ENCODE results near the gene TNFRSF19. TPM values are rescaled to one million over a fixed set of nuclear protein-coding genes. Genes with fewer than 3 reads are reported as not detected.

TNFRSF19 gene
- total RNA-seq, 3 donors from 2014 or later (not counting 1 experiment from before 2014, with no cell fraction given): 0.07 to 0.60 (median 0.36) TPM

DNA sequence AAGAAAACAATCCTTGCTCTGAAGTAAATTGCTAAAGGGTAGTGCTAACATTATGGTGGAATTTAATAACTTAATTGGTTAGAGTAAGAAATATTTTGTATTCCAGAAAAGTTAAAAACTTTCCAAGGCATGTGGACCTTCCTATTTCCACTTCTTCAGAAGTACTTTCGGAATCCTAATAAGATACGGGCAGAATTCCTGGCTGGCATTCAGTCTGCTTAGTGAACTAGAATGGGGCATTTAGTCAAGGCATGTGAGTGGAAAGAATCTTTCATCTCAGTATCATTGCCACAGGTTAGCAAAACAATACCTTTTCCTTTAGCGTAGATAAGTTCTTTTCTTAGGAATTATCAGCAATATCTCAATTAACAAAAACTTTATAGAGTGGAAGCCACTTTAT, 85.1 kb downstream of the TNFRSF19 start:
- Mint-ChIP-seq H3K36me3 (no peaks in the 10 kb centered on the region), H3K9me3 (no peaks in the 10 kb centered on the region), H3K27me3 (ENCODE audit: low read depth in 2 of 2) (peaks cover 25 to 39% of the 10 kb centered on the region in 2 donors), H3K4me1 (peaks cover 31 to 34% of the 10 kb centered on the region in 2 donors), H3K27ac (no peak overlapping the region), H3K4me3 (no peak overlapping the region)
- TF ChIP-seq, protein P1, sequence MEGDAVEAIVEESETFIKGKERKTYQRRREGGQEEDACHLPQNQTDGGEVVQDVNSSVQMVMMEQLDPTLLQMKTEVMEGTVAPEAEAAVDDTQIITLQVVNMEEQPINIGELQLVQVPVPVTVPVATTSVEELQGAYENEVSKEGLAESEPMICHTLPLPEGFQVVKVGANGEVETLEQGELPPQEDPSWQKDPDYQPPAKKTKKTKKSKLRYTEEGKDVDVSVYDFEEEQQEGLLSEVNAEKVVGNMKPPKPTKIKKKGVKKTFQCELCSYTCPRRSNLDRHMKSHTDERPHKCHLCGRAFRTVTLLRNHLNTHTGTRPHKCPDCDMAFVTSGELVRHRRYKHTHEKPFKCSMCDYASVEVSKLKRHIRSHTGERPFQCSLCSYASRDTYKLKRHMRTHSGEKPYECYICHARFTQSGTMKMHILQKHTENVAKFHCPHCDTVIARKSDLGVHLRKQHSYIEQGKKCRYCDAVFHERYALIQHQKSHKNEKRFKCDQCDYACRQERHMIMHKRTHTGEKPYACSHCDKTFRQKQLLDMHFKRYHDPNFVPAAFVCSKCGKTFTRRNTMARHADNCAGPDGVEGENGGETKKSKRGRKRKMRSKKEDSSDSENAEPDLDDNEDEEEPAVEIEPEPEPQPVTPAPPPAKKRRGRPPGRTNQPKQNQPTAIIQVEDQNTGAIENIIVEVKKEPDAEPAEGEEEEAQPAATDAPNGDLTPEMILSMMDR (IDR thresholded peaks at IDR 0.05): no peak
- Histone ChIP-seq H3K36me3 (ENCODE audit: control insufficient read depth, insufficient read depth, low read length) (no peaks in the 10 kb centered on the region), H3K4me1 (ENCODE audit: control insufficient read depth, insufficient read depth, low read length) (peaks cover 17% of the 10 kb centered on the region), H3K4me3 (ENCODE audit: low read length) (no peak overlapping the region), H3K27me3 (ENCODE audit: control insufficient read depth, insufficient read depth, low read length) (peaks cover 6% of the 10 kb centered on the region), H3K27ac (ENCODE audit: low read length) (no peak overlapping the region), H3K9me3 (ENCODE audit: control insufficient read depth, insufficient read depth, low read length) (no peaks in the 10 kb centered on the region)
- 100% methylated on average over 1 of the region's 3 CpGs for WGBS (ENCODE audit: insufficient coverage)
- DNase-seq (no peak), ATAC-seq (no peak)
- intact Hi-C loops (cut with micrococcal nuclease): no loop called here

GRCh38 chr13:23656637-23657371, 86.6 kb downstream of the TNFRSF19 start:
- H3K36me3 ChIP-seq (ENCODE audit: control insufficient read depth, insufficient read depth, low read length): no peaks in the 10 kb centered on the region
- peaks cover 24 to 31% of the 10 kb centered on the region in 2 donors for H3K27me3 Mint-ChIP-seq (ENCODE audit: low read depth in 2 of 2)
- H3K9me3 Mint-ChIP-seq: no peaks in the 10 kb centered on the region
- H3K4me1 ChIP-seq (ENCODE audit: control insufficient read depth, insufficient read depth, low read length): peaks cover 16% of the 10 kb centered on the region
- peaks cover 22 to 27% of the 10 kb centered on the region in 2 donors for H3K4me1 Mint-ChIP-seq
- no peak overlapping the region for H3K27ac Mint-ChIP-seq
- H3K36me3 Mint-ChIP-seq: no peaks in the 10 kb centered on the region
- no peak overlapping the region for H3K27ac ChIP-seq (ENCODE audit: low read length)
- no peaks in the 10 kb centered on the region for H3K27me3 ChIP-seq (ENCODE audit: control insufficient read depth, insufficient read depth, low read length)
- WGBS (ENCODE audit: insufficient coverage): 63% methylated on average over 3 of the region's 4 CpGs
- no peaks in the 10 kb centered on the region for H3K9me3 ChIP-seq (ENCODE audit: control insufficient read depth, insufficient read depth, low read length)
- no peak overlapping the region for H3K4me3 Mint-ChIP-seq
- TF ChIP-seq, protein P1 (IDR thresholded peaks at IDR 0.05): no peak
- intact Hi-C loops (cut with micrococcal nuclease): no loop called here
- no peak for ATAC-seq
- no peak for DNase-seq
- no peak overlapping the region for H3K4me3 ChIP-seq (ENCODE audit: low read length)

- no peaks in the 10 kb centered on the region for H3K9me3 ChIP-seq (ENCODE audit: control insufficient read depth, insufficient read depth, low read length)
- intact Hi-C loops (cut with micrococcal nuclease): no loop called here
- Mint-ChIP-seq H3K9me3 (no peaks in the 10 kb centered on the region), H3K27ac (no peak overlapping the region), H3K36me3 (no peaks in the 10 kb centered on the region), H3K27me3 (ENCODE audit: low read depth in 2 of 2) (peaks cover 23 to 28% of the 10 kb centered on the region in 2 donors), H3K4me1 (peaks cover under 1 to 7% of the 10 kb centered on the region in 2 donors), H3K4me3 (no peak overlapping the region)
- peak in 1 of 3 donors; percentile 14 for ATAC-seq
- H3K27ac ChIP-seq (ENCODE audit: low read length): no peak overlapping the region
- TF ChIP-seq, protein P1 (IDR thresholded peaks at IDR 0.05): no peak
- no peak for DNase-seq
- WGBS (ENCODE audit: insufficient coverage): 77% methylated on average over 13 of the region's 15 CpGs
- H3K4me1 ChIP-seq (ENCODE audit: control insufficient read depth, insufficient read depth, low read length): peaks cover under 1% of the 10 kb centered on the region
- no peak overlapping the region for H3K4me3 ChIP-seq (ENCODE audit: low read length)
- no peaks in the 10 kb centered on the region for H3K36me3 ChIP-seq (ENCODE audit: control insufficient read depth, insufficient read depth, low read length)
- H3K27me3 ChIP-seq (ENCODE audit: control insufficient read depth, insufficient read depth, low read length): no peaks in the 10 kb centered on the region
Measured at GRCh38 chr13:23658929-23659541, 88.8 kb downstream of the TNFRSF19 start.
